Naive thymus-derived CD8-positive, alpha-beta T cell (primary cell): ENCODE data around the gene MAPKAP1. TPM values are rescaled to one million over a fixed set of nuclear protein-coding genes. Genes with fewer than 3 reads are reported as not detected.

Source experiments
- ATAC-seq, 2 donors: fragments of 150-1000 bp; cut with Tn5 transposase in 1 of 2; sonication (Bioruptor Pico), chemical (Tn5 transposase) in 1 of 2; 1 replicate in 1 of 2; 2 replicates in 1 of 2; pipeline ENCODE4 v1.10.0; 2021; ENCODE audit warnings: mild to moderate bottlenecking in 2 of 2, moderate library complexity in 2 of 2
- POLR2A ChIA-PET: fragments of 350-600 bp; sonication (Branson Sonifier 250); formaldehyde crosslinking; loops from one replicate; lab custom pipeline; 2021; ENCODE audit warnings: antibody characterized with exemption; lab: Charles Lee
- DNase-seq, 10 donors: peaks; one replicate each; pipeline versions ENCODE4 v3.0.0 to v3.0.0-alpha.2; 2020 to 2022
- H3K27ac Mint-ChIP-seq, 10 donors: one replicate each; pipeline ENCODE4 v1.8.0; 2020 to 2022; ENCODE audit warnings: mild to moderate bottlenecking in 10 of 10, mixed read lengths in 10 of 10, moderate library complexity in 4 of 10, inconsistent platforms in 1 of 10
- H3K27me3 Mint-ChIP-seq, 5 donors: one replicate each; pipeline ENCODE4 v1.8.0; 2021 to 2022; ENCODE audit warnings: mixed read lengths in 5 of 5
- H3K36me3 Mint-ChIP-seq, 3 donors: one replicate each; pipeline ENCODE4 v1.8.0; 2020 to 2022; ENCODE audit warnings: mixed read lengths in 3 of 3, mild to moderate bottlenecking in 2 of 3, inconsistent platforms in 1 of 3
- H3K4me1 Mint-ChIP-seq, 4 donors: one replicate each; pipeline ENCODE4 v1.8.0; 2021 to 2022; ENCODE audit warnings: mixed read lengths in 4 of 4
- H3K4me3 Mint-ChIP-seq, 10 donors: one replicate each; pipeline ENCODE4 v1.8.0; 2020 to 2022; ENCODE audit warnings: mild to moderate bottlenecking in 10 of 10, mixed read lengths in 10 of 10, moderate library complexity in 6 of 10, inconsistent platforms in 1 of 10
- H3K9me3 Mint-ChIP-seq, 9 donors: one replicate each; pipeline ENCODE4 v1.8.0; 2020 to 2022; ENCODE audit warnings: mixed read lengths in 9 of 9, mild to moderate bottlenecking in 3 of 9, inconsistent platforms in 1 of 9, moderate library complexity in 1 of 9
- polyA plus RNA-seq, 3 donors: library from polyadenylated mRNA; unstranded; fragments of 300-500 nt; fragmentation: Illumina TruSeq; gene quantifications; one replicate each; pipeline ENCODE4 v1.2.3, GENCODE V29; 2021
- total RNA-seq, 8 experiments: library from RNA in 2 of 8; stranded (reverse) in 2 of 8; gene quantifications; one replicate each; pipeline ENCODE4 v1.2.3 and lab custom pipeline; 2021 to 2026

MAPKAP1 gene
- total and polyA plus RNA-seq, 5 experiments from 2014 or later, result 50.0 to 69.6 (median 53.5) TPM

GRCh38 chr9:125434986-125435775 lies 271.8 kb downstream of the MAPKAP1 start:
- Mint-ChIP-seq H3K27me3 (no peaks in the 10 kb centered on the region), H3K4me1 (peaks cover 0 to 2% (median 0%) of the 10 kb centered on the region in 4 donors), H3K27ac (no peak overlapping the region), H3K9me3 (no peaks in the 10 kb centered on the region), H3K36me3 (peaks cover 0 to 17% (median 5%) of the 10 kb centered on the region in 3 donors), H3K4me3 (no peak overlapping the region)
- POLR2A ChIA-PET, result no interaction called here
- ATAC-seq (no peak), DNase-seq (no peak)

- POLR2A ChIA-PET, result interaction anchor here (0.6 kb wide), 1 partner anchor 31 kb away, joined by 3 read pairs; no protein-coding TSS in a partner anchor
- H3K4me3 Mint-ChIP-seq, result no peak overlapping the region
- DNase-seq, result no peak
- peaks cover 0 to 7% (median 3%) of the 10 kb centered on the region in 3 donors for H3K36me3 Mint-ChIP-seq
- H3K27ac Mint-ChIP-seq, result no peak overlapping the region
- H3K27me3 Mint-ChIP-seq, result no peaks in the 10 kb centered on the region
- H3K4me1 Mint-ChIP-seq, result peaks cover 0 to 2% (median 0%) of the 10 kb centered on the region in 4 donors
- no peak for ATAC-seq
- no peaks in the 10 kb centered on the region for H3K9me3 Mint-ChIP-seq
These were observed 273.5 kb downstream of the MAPKAP1 start for GRCh38 chr9:125433461-125434011.

- POLR2A ChIA-PET, result no interaction called here
These were observed 274.2 kb downstream of the MAPKAP1 start for GRCh38 chr9:125432715-125433385.

GRCh38 chr9:125431741-125432271 lies 275.2 kb downstream of the MAPKAP1 start:
- H3K36me3 Mint-ChIP-seq, result no peaks in the 10 kb centered on the region
- H3K9me3 Mint-ChIP-seq, result no peaks in the 10 kb centered on the region
- POLR2A ChIA-PET, result no interaction called here
- H3K27me3 Mint-ChIP-seq, result no peaks in the 10 kb centered on the region
- ATAC-seq (no peak), DNase-seq (no peak)
- H3K4me1 Mint-ChIP-seq, result peaks cover 0 to 2% (median 0%) of the 10 kb centered on the region in 4 donors
- H3K27ac Mint-ChIP-seq, result no peak overlapping the region
- H3K4me3 Mint-ChIP-seq, result no peak overlapping the region

More at GRCh38 chr9:125432715-125433385, 274.2 kb downstream of the MAPKAP1 start:
- no peaks in the 10 kb centered on the region for H3K9me3 Mint-ChIP-seq
- H3K27me3 Mint-ChIP-seq, result no peaks in the 10 kb centered on the region
- no peak overlapping the region for H3K27ac Mint-ChIP-seq
- DNase-seq (no peak), ATAC-seq (no peak)
- peaks cover 0 to 3% (median 0%) of the 10 kb centered on the region in 3 donors for H3K36me3 Mint-ChIP-seq
- H3K4me1 Mint-ChIP-seq, result peaks cover 0 to 2% (median 0%) of the 10 kb centered on the region in 4 donors
- H3K4me3 Mint-ChIP-seq, result no peak overlapping the region

GRCh38 chr9:125431012-125431305 lies 276.0 kb downstream of the MAPKAP1 start:
- no peak for DNase-seq
- H3K36me3 Mint-ChIP-seq, result no peaks in the 10 kb centered on the region
- no peak overlapping the region for H3K27ac Mint-ChIP-seq
- peaks cover 0 to 2% (median 0%) of the 10 kb centered on the region in 4 donors for H3K4me1 Mint-ChIP-seq
- POLR2A ChIA-PET, result no interaction called here
- H3K27me3 Mint-ChIP-seq, result no peaks in the 10 kb centered on the region
- H3K4me3 Mint-ChIP-seq, result no peak overlapping the region
- H3K9me3 Mint-ChIP-seq, result no peaks in the 10 kb centered on the region
- no peak for ATAC-seq

GRCh38 chr9:125430161-125431011 lies 276.6 kb downstream of the MAPKAP1 start:
- Mint-ChIP-seq H3K27ac (no peak overlapping the region), H3K4me1 (peaks cover 0 to 2% (median 0%) of the 10 kb centered on the region in 4 donors), H3K4me3 (no peak overlapping the region), H3K27me3 (no peaks in the 10 kb centered on the region), H3K9me3 (no peaks in the 10 kb centered on the region), H3K36me3 (no peaks in the 10 kb centered on the region)
- POLR2A ChIA-PET, result no interaction called here
- ATAC-seq (no peak), DNase-seq (no peak)

- no peaks in the 10 kb centered on the region for H3K27me3 Mint-ChIP-seq
These were observed 277.4 kb downstream of the MAPKAP1 start for GRCh38 chr9:125429476-125430160.

GRCh38 chr9:125428902-125429467 lies 278.0 kb downstream of the MAPKAP1 start:
- H3K9me3 Mint-ChIP-seq, result no peaks in the 10 kb centered on the region
- H3K36me3 Mint-ChIP-seq, result no peaks in the 10 kb centered on the region
- no peak overlapping the region for H3K27ac Mint-ChIP-seq
- no peaks in the 10 kb centered on the region for H3K27me3 Mint-ChIP-seq
- ATAC-seq, result no peak
- POLR2A ChIA-PET, result no interaction called here
- no peak for DNase-seq
- H3K4me3 Mint-ChIP-seq, result no peak overlapping the region
- H3K4me1 Mint-ChIP-seq, result peaks cover 0 to 2% (median 0%) of the 10 kb centered on the region in 4 donors

More at GRCh38 chr9:125429476-125430160, 277.4 kb downstream of the MAPKAP1 start:
- no peak overlapping the region for H3K27ac Mint-ChIP-seq
- H3K4me1 Mint-ChIP-seq, result peaks cover 0 to 2% (median 0%) of the 10 kb centered on the region in 4 donors
- H3K9me3 Mint-ChIP-seq, result no peaks in the 10 kb centered on the region
- no peak for ATAC-seq
- H3K36me3 Mint-ChIP-seq, result no peaks in the 10 kb centered on the region
- POLR2A ChIA-PET, result no interaction called here
- no peak for DNase-seq
- H3K4me3 Mint-ChIP-seq, result no peak overlapping the region

GRCh38 chr9:125428060-125428901 lies 278.7 kb downstream of the MAPKAP1 start:
- POLR2A ChIA-PET, result no interaction called here
- Mint-ChIP-seq H3K27ac (no peak overlapping the region), H3K36me3 (no peaks in the 10 kb centered on the region), H3K9me3 (no peaks in the 10 kb centered on the region), H3K4me1 (peaks cover 0 to 2% (median 0%) of the 10 kb centered on the region in 4 donors), H3K27me3 (no peaks in the 10 kb centered on the region), H3K4me3 (no peak overlapping the region)
- DNase-seq, result no peak
- ATAC-seq, result no peak

GRCh38 chr9:125427556-125427955 lies 279.5 kb downstream of the MAPKAP1 start:
- no peaks in the 10 kb centered on the region for H3K27me3 Mint-ChIP-seq
- no peaks in the 10 kb centered on the region for H3K36me3 Mint-ChIP-seq
- peak overlapping the region in 1 of 10 donors; percentile 33 for H3K27ac Mint-ChIP-seq
- H3K9me3 Mint-ChIP-seq, result no peaks in the 10 kb centered on the region
- H3K4me1 Mint-ChIP-seq, result peaks cover 0 to 2% (median 0%) of the 10 kb centered on the region in 4 donors
- no peak overlapping the region for H3K4me3 Mint-ChIP-seq
- DNase-seq, result no peak
- POLR2A ChIA-PET, result no interaction called here
- no peak for ATAC-seq

GRCh38 chr9:125426926-125427325 lies 280.1 kb downstream of the MAPKAP1 start:
- Mint-ChIP-seq H3K4me3 (no peak overlapping the region), H3K4me1 (peaks cover 0 to 2% (median 0%) of the 10 kb centered on the region in 4 donors), H3K36me3 (no peaks in the 10 kb centered on the region), H3K9me3 (no peaks in the 10 kb centered on the region), H3K27ac (no peak overlapping the region), H3K27me3 (no peaks in the 10 kb centered on the region)
- ATAC-seq, result no peak
- POLR2A ChIA-PET, result no interaction called here
- no peak for DNase-seq
